Neural cell (in vitro differentiated cells): ENCODE results near the gene ARHGEF38.

Experiments used
- TF ChIP-seq, protein P1 (sequence below): fragments of 450-650 bp; IDR thresholded peaks from 2 replicates; pipeline ENCODE4 v1.5.1; 2014; ENCODE audit warnings: antibody characterized with exemption, mild to moderate bottlenecking, moderate library complexity; ENCODE audit not compliant: poor library complexity, severe bottlenecking
- TF ChIP-seq, protein P2 (sequence below): IDR thresholded peaks from 2 replicates; pipeline ENCODE4 v1.6.1; 2012; ENCODE audit warnings: borderline replicate concordance

DNA sequence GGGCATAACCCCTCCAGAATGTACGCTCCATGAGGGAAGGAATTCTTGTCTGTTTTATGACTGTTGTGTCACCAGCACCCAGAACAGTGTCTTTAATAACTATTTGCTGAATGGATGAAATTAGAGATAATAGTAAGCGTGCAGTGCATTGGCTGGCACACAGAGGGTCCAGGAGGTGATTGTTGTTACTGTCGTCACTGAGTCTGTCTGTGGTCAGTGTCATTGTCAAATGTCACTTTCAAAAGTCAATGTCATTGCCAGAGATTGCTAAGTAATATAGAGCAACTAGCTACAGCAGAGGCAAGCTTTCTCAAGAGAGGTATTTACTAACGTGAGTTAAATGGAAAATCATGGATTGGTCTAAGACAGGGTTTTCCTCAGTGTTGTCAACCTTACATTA lies 70.7 kb downstream of the ARHGEF38 start:
- TF ChIP-seq, protein P1, sequence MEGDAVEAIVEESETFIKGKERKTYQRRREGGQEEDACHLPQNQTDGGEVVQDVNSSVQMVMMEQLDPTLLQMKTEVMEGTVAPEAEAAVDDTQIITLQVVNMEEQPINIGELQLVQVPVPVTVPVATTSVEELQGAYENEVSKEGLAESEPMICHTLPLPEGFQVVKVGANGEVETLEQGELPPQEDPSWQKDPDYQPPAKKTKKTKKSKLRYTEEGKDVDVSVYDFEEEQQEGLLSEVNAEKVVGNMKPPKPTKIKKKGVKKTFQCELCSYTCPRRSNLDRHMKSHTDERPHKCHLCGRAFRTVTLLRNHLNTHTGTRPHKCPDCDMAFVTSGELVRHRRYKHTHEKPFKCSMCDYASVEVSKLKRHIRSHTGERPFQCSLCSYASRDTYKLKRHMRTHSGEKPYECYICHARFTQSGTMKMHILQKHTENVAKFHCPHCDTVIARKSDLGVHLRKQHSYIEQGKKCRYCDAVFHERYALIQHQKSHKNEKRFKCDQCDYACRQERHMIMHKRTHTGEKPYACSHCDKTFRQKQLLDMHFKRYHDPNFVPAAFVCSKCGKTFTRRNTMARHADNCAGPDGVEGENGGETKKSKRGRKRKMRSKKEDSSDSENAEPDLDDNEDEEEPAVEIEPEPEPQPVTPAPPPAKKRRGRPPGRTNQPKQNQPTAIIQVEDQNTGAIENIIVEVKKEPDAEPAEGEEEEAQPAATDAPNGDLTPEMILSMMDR: no peak
- TF ChIP-seq, protein P2, sequence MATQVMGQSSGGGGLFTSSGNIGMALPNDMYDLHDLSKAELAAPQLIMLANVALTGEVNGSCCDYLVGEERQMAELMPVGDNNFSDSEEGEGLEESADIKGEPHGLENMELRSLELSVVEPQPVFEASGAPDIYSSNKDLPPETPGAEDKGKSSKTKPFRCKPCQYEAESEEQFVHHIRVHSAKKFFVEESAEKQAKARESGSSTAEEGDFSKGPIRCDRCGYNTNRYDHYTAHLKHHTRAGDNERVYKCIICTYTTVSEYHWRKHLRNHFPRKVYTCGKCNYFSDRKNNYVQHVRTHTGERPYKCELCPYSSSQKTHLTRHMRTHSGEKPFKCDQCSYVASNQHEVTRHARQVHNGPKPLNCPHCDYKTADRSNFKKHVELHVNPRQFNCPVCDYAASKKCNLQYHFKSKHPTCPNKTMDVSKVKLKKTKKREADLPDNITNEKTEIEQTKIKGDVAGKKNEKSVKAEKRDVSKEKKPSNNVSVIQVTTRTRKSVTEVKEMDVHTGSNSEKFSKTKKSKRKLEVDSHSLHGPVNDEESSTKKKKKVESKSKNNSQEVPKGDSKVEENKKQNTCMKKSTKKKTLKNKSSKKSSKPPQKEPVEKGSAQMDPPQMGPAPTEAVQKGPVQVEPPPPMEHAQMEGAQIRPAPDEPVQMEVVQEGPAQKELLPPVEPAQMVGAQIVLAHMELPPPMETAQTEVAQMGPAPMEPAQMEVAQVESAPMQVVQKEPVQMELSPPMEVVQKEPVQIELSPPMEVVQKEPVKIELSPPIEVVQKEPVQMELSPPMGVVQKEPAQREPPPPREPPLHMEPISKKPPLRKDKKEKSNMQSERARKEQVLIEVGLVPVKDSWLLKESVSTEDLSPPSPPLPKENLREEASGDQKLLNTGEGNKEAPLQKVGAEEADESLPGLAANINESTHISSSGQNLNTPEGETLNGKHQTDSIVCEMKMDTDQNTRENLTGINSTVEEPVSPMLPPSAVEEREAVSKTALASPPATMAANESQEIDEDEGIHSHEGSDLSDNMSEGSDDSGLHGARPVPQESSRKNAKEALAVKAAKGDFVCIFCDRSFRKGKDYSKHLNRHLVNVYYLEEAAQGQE: no peak
